ENCODE measurements around the gene RAB3GAP1.

GRCh38 chr2:135064149-135064548, 12.1 kb downstream of the RAB3GAP1 start:
- TF ChIP-seq CTCF (IDR thresholded peaks at IDR 0.05) (no peak), POLR2A (IDR thresholded peaks at IDR 0.05) (no peak), POLR2AphosphoS5 (IDR thresholded peaks at IDR 0.05) (no peak), EP300 (IDR thresholded peaks at IDR 0.05) (no peak)

Measured in gastroesophageal sphincter (tissue), 3 donors.